Peyer's patch (tissue), 4 donors: ENCODE data around the gene SMNDC1. TPM values are rescaled to one million over a fixed set of nuclear protein-coding genes. Genes with fewer than 3 reads are reported as not detected.
"Not testable (repeated sequence)": the region's sequence is repeated elsewhere in the genome, so short reads cannot be mapped to it uniquely, and the experiment has no call there.

ENCODE experiments used
- DNase-seq, 3 donors: peaks; one replicate each; pipeline ENCODE4 v3.0.0-alpha.2; 2017 to 2019
- H3K27ac ChIP-seq, 4 donors: fragments of 200-600 bp; sonication (generic); one replicate each; pipeline ENCODE4 v1.5.1; 2016 to 2019
- H3K27me3 ChIP-seq, 2 donors: fragments of 200-600 bp; sonication (generic); one replicate each; pipeline ENCODE4 v1.5.1; 2019
- H3K36me3 ChIP-seq, 3 donors: fragments of 200-600 bp; sonication (generic); one replicate each; pipeline ENCODE4 v1.5.1; 2016 to 2019
- H3K4me1 ChIP-seq, 4 donors: fragments of 200-600 bp; sonication (generic); one replicate each; pipeline ENCODE4 v1.5.1; 2016 to 2019
- H3K4me3 ChIP-seq, 4 donors: fragments of 200-600 bp; sonication (generic); 1 replicate in 3 of 4; 2 replicates in 1 of 4; pipeline ENCODE4 v1.5.1; 2016 to 2019; ENCODE audit warnings: mild to moderate bottlenecking in 1 of 4
- H3K9me3 ChIP-seq, 4 donors: fragments of 200-600 bp; sonication (generic); one replicate each; pipeline ENCODE4 v1.5.1; 2016 to 2019; ENCODE audit warnings: mild to moderate bottlenecking in 1 of 4
- CTCF ChIP-seq, 6 experiments: fragments of 450-650 bp in 4 of 6; fragments of 200-600 bp in 2 of 6; sonication (generic) in 1 of 6; IDR thresholded peaks; one replicate each; pipeline ENCODE4 v1.5.1; 2017 to 2019; ENCODE audit warnings: antibody characterized with exemption in 6 of 6, mild to moderate bottlenecking in 3 of 6, moderate library complexity in 1 of 6
- POLR2A ChIP-seq, 2 donors: fragments of 450-650 bp; IDR thresholded peaks; one replicate each; pipeline ENCODE4 v1.5.1; 2017; ENCODE audit warnings: antibody characterized with exemption in 2 of 2, mild to moderate bottlenecking in 2 of 2, moderate library complexity in 2 of 2
- total RNA-seq, 4 donors: library from RNA; depleted of rRNA; stranded (reverse); fragments of >200 nt; gene quantifications; one replicate each; pipeline ENCODE4 v1.1.0, GENCODE V29; 2016

Gene SMNDC1
- total RNA-seq, 4 donors from 2014 or later = 10.5 to 40.4 (median 17.5) TPM

- H3K4me1 ChIP-seq = peaks cover 0 to 12% (median 0%) of the 10 kb centered on the region in 4 donors
- no peaks in the 10 kb centered on the region for H3K36me3 ChIP-seq
- H3K4me3 ChIP-seq = no peak overlapping the region
- H3K9me3 ChIP-seq = no peaks in the 10 kb centered on the region
- no peak for TF ChIP-seq POLR2A (IDR thresholded peaks at IDR 0.05)
- TF ChIP-seq CTCF (IDR thresholded peaks at IDR 0.05) = no peak
- H3K27ac ChIP-seq = no peak overlapping the region
- DNase-seq = no peak
- no peaks in the 10 kb centered on the region for H3K27me3 ChIP-seq
Measured at GRCh38 chr10:110274072-110274627, 30.6 kb downstream of the SMNDC1 start.

- Histone ChIP-seq H3K27me3 (no peaks in the 10 kb centered on the region), H3K9me3 (no peaks in the 10 kb centered on the region), H3K4me3 (no peak overlapping the region), H3K4me1 (peaks cover 0 to 12% (median 0%) of the 10 kb centered on the region in 4 donors), H3K36me3 (no peaks in the 10 kb centered on the region), H3K27ac (peak overlapping the region in 1 of 4 donors; percentile 7)
- DNase-seq = peak in 1 of 3 donors; percentile 75
- no peak for TF ChIP-seq POLR2A (IDR thresholded peaks at IDR 0.05)
- TF ChIP-seq CTCF (IDR thresholded peaks at IDR 0.05) = no peak
Measured at GRCh38 chr10:110273474-110273873, 31.2 kb downstream of the SMNDC1 start.

GRCh38 chr10:110272995-110273394, 31.7 kb downstream of the SMNDC1 start:
- Histone ChIP-seq H3K27ac (peak overlapping the region in 1 of 4 donors; percentile 7), H3K4me1 (peaks cover 0 to 12% (median 0%) of the 10 kb centered on the region in 4 donors)
- not testable (repeated sequence) for H3K27me3 ChIP-seq, DNase-seq, H3K9me3 ChIP-seq, H3K36me3 ChIP-seq, H3K4me3 ChIP-seq

- Histone ChIP-seq H3K9me3 (no peaks in the 10 kb centered on the region), H3K27me3 (no peaks in the 10 kb centered on the region), H3K27ac (peak overlapping the region in 3 of 4 donors; percentile 44 to 63 (median 63)), H3K4me3 (peak overlapping the region in 2 of 4 donors; percentile 9), H3K4me1 (peaks cover 0 to 12% (median 0%) of the 10 kb centered on the region in 4 donors), H3K36me3 (no peaks in the 10 kb centered on the region)
- no peak for DNase-seq
- TF ChIP-seq CTCF (IDR thresholded peaks at IDR 0.05) (no peak), POLR2A (IDR thresholded peaks at IDR 0.05) (no peak)
Measured at GRCh38 chr10:110269374-110270318, 35.1 kb downstream of the SMNDC1 start.

- DNase-seq = no peak
- Histone ChIP-seq H3K4me3 (peak overlapping the region in 1 of 4 donors; percentile 9), H3K36me3 (no peaks in the 10 kb centered on the region), H3K4me1 (peaks cover 0 to 12% (median 0%) of the 10 kb centered on the region in 4 donors), H3K27me3 (no peaks in the 10 kb centered on the region), H3K27ac (peak overlapping the region in 3 of 4 donors; percentile 44 to 63 (median 63)), H3K9me3 (no peaks in the 10 kb centered on the region)
- TF ChIP-seq POLR2A (IDR thresholded peaks at IDR 0.05) = no peak
- TF ChIP-seq CTCF (IDR thresholded peaks at IDR 0.05) = no peak
Measured at GRCh38 chr10:110268971-110269370, 35.7 kb downstream of the SMNDC1 start.

GRCh38 chr10:110268442-110268841, 36.3 kb downstream of the SMNDC1 start:
- no peak for TF ChIP-seq CTCF (IDR thresholded peaks at IDR 0.05)
- no peak for TF ChIP-seq POLR2A (IDR thresholded peaks at IDR 0.05)
- H3K36me3 ChIP-seq = no peaks in the 10 kb centered on the region
- no peaks in the 10 kb centered on the region for H3K9me3 ChIP-seq
- H3K4me3 ChIP-seq = no peak overlapping the region
- H3K27me3 ChIP-seq = no peaks in the 10 kb centered on the region
- H3K4me1 ChIP-seq = peaks cover 0 to 12% (median 0%) of the 10 kb centered on the region in 4 donors
- H3K27ac ChIP-seq = no peak overlapping the region
- DNase-seq = no peak
